Endothelial cell of umbilical vein (primary cell): ENCODE data around the gene PDLIM5. TPM values are rescaled to one million over a fixed set of nuclear protein-coding genes. Genes with fewer than 3 reads are reported as not detected.

ENCODE experiments used
- BruUV-seq: library from RNA; stranded (reverse); fragments of 400-500 nt; replicated peaks from 2 replicates; lab custom pipeline; 2021; lab: Mats Ljungman, UMichigan
- CTCF ChIA-PET: fragments of 300-600, 350-600 bp; sonication (Branson Sonifier 250); formaldehyde crosslinking; loops from one replicate; lab custom pipeline; 2021; ENCODE audit warnings: antibody characterized with exemption, inconsistent platforms; lab: Charles Lee
- POLR2A ChIA-PET: fragments of 300-600, 350-600 bp; sonication (Branson Sonifier 250); formaldehyde crosslinking; loops from one replicate; lab custom pipeline; 2021; ENCODE audit warnings: antibody characterized with exemption, inconsistent platforms; lab: Charles Lee
- DNase-seq: peaks from one replicate; pipeline ENCODE4 v3.0.0-alpha.2; 2011; ENCODE audit warnings: low read depth, low spot score
- FAIRE-seq: peaks from 2 replicates; lab custom pipeline; 2011; peaks lifted over from hg19 to GRCh38; lab: Jason Lieb, UNC
- H2AFZ ChIP-seq: 2 replicates; pipeline ENCODE4 v1.6.0; 2012; ENCODE audit warnings: low read depth, low read length, control low read depth, inconsistent platforms
- H3K27ac ChIP-seq: 2 replicates; pipeline ENCODE4 v1.5.1; 2011; ENCODE audit warnings: low read depth, mild to moderate bottlenecking, control low read depth, low read length, moderate library complexity; ENCODE audit not compliant: insufficient read depth
- H3K27me3 ChIP-seq, 2 experiments: 2 replicates each; pipeline versions ENCODE4 v1.6.0 to v1.6.1; 2011; ENCODE audit warnings: low read length in 2 of 2, mixed read lengths in 1 of 2; ENCODE audit not compliant: control insufficient read depth in 2 of 2, insufficient read depth in 2 of 2
- H3K36me3 ChIP-seq, 2 experiments: 2 replicates in 1 of 2; 3 replicates in 1 of 2; pipeline ENCODE4 v1.5.1; 2011; ENCODE audit warnings: low read length in 2 of 2, mild to moderate bottlenecking in 1 of 2, moderate library complexity in 1 of 2; ENCODE audit not compliant: control insufficient read depth in 2 of 2, insufficient read depth in 2 of 2; ENCODE audit errors: extremely low read depth in 1 of 2
- H3K4me1 ChIP-seq: 3 replicates; pipeline ENCODE4 v1.5.1; 2011; ENCODE audit warnings: mild to moderate bottlenecking, low read length; ENCODE audit not compliant: control insufficient read depth, insufficient read depth; ENCODE audit errors: extremely low read depth
- H3K4me2 ChIP-seq: 2 replicates; pipeline ENCODE4 v1.6.1; 2011; ENCODE audit warnings: low read length, control low read depth, mixed read lengths; ENCODE audit not compliant: insufficient read depth
- H3K4me3 ChIP-seq, 3 experiments: fragments of 200-600 bp in 1 of 3; sonication (generic), shearing (Covaris generic) in 1 of 3; replicated peaks in 1 of 3; 2 replicates each; pipeline ENCODE4 v1.5.1; 2011 to 2016; ENCODE audit warnings: control low read depth in 3 of 3, low read length in 3 of 3, mild to moderate bottlenecking in 2 of 3, inconsistent platforms in 1 of 3, low read depth in 1 of 3, moderate library complexity in 1 of 3; ENCODE audit not compliant: insufficient read depth in 1 of 3
- H3K79me2 ChIP-seq: 2 replicates; pipeline ENCODE4 v1.6.0; 2012; ENCODE audit warnings: low read length, inconsistent platforms; ENCODE audit not compliant: control insufficient read depth, insufficient read depth
- H3K9ac ChIP-seq: replicated peaks from 2 replicates; pipeline ENCODE3; 2011; ENCODE audit warnings: low read length, control low read depth; ENCODE audit not compliant: insufficient read depth; ENCODE audit errors: extremely low read depth
- H3K9me1 ChIP-seq: replicated peaks from 3 replicates; pipeline ENCODE4 v1.6.0; 2011; ENCODE audit warnings: mild to moderate bottlenecking, low read length; ENCODE audit not compliant: control insufficient read depth, insufficient read depth; ENCODE audit errors: extremely low read depth
- H3K9me3 ChIP-seq: replicated peaks from 2 replicates; pipeline ENCODE4 v1.5.1; 2012; ENCODE audit warnings: low read length, inconsistent platforms; ENCODE audit not compliant: control insufficient read depth, insufficient read depth
- H4K20me1 ChIP-seq: replicated peaks from 2 replicates; pipeline ENCODE3; 2011; ENCODE audit warnings: mild to moderate bottlenecking, low read length; ENCODE audit not compliant: control insufficient read depth, insufficient read depth; ENCODE audit errors: extremely low read depth
- CTCF ChIP-seq, 2 donors: IDR thresholded peaks; 1 replicate in 1 of 2; 2 replicates in 1 of 2; pipeline ENCODE4 v1.5.1; 2011; ENCODE audit warnings: low read length in 2 of 2, mild to moderate bottlenecking in 2 of 2, moderate library complexity in 2 of 2, control low read depth in 1 of 2, inconsistent platforms in 1 of 2, low read depth in 1 of 2; ENCODE audit not compliant: insufficient read depth in 1 of 2; ENCODE audit errors: extremely low read depth in 1 of 2
- EZH2 ChIP-seq: IDR thresholded peaks from 2 replicates; pipeline ENCODE4 v1.6.1; 2012; ENCODE audit warnings: borderline replicate concordance, low read depth, mild to moderate bottlenecking, moderate library complexity, low read length, inconsistent platforms; ENCODE audit not compliant: severe bottlenecking
- FOS ChIP-seq: IDR thresholded peaks from 2 replicates; pipeline ENCODE4 v1.6.1; 2011; ENCODE audit warnings: mild to moderate bottlenecking, low read length, moderate library complexity, borderline replicate concordance; ENCODE audit not compliant: insufficient read depth
- GATA2 ChIP-seq: IDR thresholded peaks from 2 replicates; pipeline ENCODE4 v1.7.0; 2011; ENCODE audit warnings: low read depth, mild to moderate bottlenecking, moderate library complexity, mixed read lengths, low read length; ENCODE audit not compliant: insufficient read length, insufficient read depth
- JUN ChIP-seq: IDR thresholded peaks from 2 replicates; pipeline ENCODE4 v1.6.1; 2011; ENCODE audit warnings: borderline replicate concordance, low read depth; ENCODE audit not compliant: insufficient read length, insufficient read depth
- MYC ChIP-seq: IDR thresholded peaks from one replicate; pipeline ENCODE4 v1.6.1; 2011; ENCODE audit warnings: mild to moderate bottlenecking, low read depth, low read length
- POLR2A ChIP-seq: IDR thresholded peaks from 2 replicates; pipeline ENCODE4 v1.6.1; 2012; ENCODE audit warnings: low read depth, mild to moderate bottlenecking, control low read depth, low read length
- POLR2AphosphoS5 ChIP-seq: IDR thresholded peaks from 2 replicates; pipeline ENCODE4 v1.6.1; 2012; ENCODE audit warnings: low read depth, mild to moderate bottlenecking, control low read depth, low read length, moderate library complexity; ENCODE audit not compliant: insufficient read depth
- dilution Hi-C: fragments of 300-500 bp; cut with MboI; formaldehyde crosslinking; loops from one replicate; pipeline ENCODE4 v1.15.0; 2019; ENCODE audit warnings: low sequenced_read_pairs; ENCODE audit not compliant: extremely low pct_ligation_motif_present
- intact Hi-C: fragments of 100-400 bp; cut with micrococcal nuclease; formaldehyde crosslinking; loops from one replicate; pipeline ENCODE4 v1.10.0; 2022
- polyA plus RNA-seq, 4 experiments: library from polyadenylated mRNA; depleted of rRNA in 3 of 4; stranded (reverse) in 3 of 4; unstranded in 1 of 4; fragments of >200 nt; gene quantifications; 2 replicates each; pipeline versions ENCODE4 v1.2.1 to v1.2.3, GENCODE V29; 2011 to 2012; ENCODE audit warnings: missing spikeins in 1 of 4
- total RNA-seq: library from RNA; stranded (reverse); gene quantifications from 2 replicates; pipeline ENCODE4 v1.2.3, GENCODE V29; 2021
- TF ChIP-seq, protein P1 (sequence below): IDR thresholded peaks from 2 replicates; pipeline ENCODE4 v1.6.1; 2011; ENCODE audit not compliant: insufficient read depth, insufficient read length

Gene PDLIM5
- total and polyA plus RNA-seq, 2 donors (not counting 3 experiments of a cell fraction or from before 2014, with no cell fraction given), result 243 to 310 TPM

DNA sequence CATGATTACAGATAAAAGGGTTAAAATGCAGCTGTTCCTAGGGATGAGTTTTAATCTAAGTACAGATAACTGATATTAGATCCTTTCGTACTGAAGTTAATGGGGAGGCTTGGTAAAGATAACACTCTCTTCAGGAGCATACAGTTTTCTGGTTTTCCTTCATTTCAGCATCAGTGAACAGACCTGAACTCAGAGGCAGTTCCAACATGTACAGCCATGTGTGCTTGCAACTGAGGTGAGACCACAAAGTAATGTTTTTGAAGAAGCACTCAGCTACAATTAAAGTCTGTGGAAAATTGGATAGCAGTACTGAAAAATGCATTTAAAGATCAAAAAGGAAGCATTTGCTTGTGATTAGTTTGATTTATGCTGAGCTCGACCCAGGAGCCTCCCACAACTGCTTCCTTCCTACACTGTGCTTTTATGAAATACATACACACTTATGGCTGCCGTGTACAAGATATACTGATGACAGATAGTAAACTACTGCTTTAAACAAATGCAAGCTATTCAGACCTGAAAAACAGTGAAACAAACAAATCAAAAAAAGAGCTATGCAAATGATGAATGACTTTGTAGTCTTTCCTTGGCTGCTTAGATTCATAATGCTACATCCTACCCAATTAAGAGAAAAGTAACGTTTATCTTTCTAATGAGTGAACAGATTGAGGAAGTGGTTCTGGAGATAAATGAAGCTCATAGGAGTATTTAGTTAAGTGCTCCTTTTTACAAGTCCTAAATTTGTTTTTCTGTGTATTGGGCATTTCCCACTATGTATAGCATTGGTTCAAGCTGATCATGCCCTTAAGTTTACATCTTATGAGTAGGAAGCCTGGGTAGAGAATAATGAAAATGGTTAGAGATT is 68.4 kb downstream of the PDLIM5 start:
- intact Hi-C loops, result no loop called here

More for the DNA sequence above, 68.4 kb downstream of the PDLIM5 start:
- Histone ChIP-seq H3K4me2 (no peak overlapping the region), H3K79me2 (peaks cover 87% of the 10 kb centered on the region), H3K36me3 (peaks cover 0 to 11% of the 10 kb centered on the region in 2 experiments), H3K4me1 (peaks cover 42% of the 10 kb centered on the region), H4K20me1 (peaks cover 2% of the 10 kb centered on the region), H3K27me3 (no peaks in the 10 kb centered on the region), H2AFZ (no peak overlapping the region), H3K4me3 (no peak overlapping the region), H3K9ac (no peak overlapping the region), H3K9me1 (no peaks in the 10 kb centered on the region), H3K27ac (no peak overlapping the region), H3K9me3 (no peaks in the 10 kb centered on the region)
- CTCF ChIA-PET, result interaction anchor here (1.1 to 1.7 kb wide), 4 partner anchors 16 to 113 kb away, joined by 3 to 6 read pairs (median 4); no protein-coding TSS in a partner anchor
- BruUV-seq, result no TSS peak
- POLR2A ChIA-PET, result interaction anchor here (0.5 to 0.9 kb wide), 2 partner anchors 16 to 57 kb away, joined by 3 to 9 read pairs; no protein-coding TSS in a partner anchor
- dilution Hi-C loops, result no loop called here
- TF ChIP-seq, protein P1, sequence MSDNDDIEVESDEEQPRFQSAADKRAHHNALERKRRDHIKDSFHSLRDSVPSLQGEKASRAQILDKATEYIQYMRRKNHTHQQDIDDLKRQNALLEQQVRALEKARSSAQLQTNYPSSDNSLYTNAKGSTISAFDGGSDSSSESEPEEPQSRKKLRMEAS, result no peak
- TF ChIP-seq POLR2A (no peak), FOS (no peak), JUN (no peak), CTCF (IDR thresholded peaks at IDR 0.05; ENCODE audit: extremely low read depth in 1 of 2, insufficient read depth in 1 of 2, low read depth in 1 of 2, low read length in 2 of 2) (no peak), MYC (no peak), POLR2AphosphoS5 (no peak), GATA2 (no peak), EZH2 (no peak)
- FAIRE-seq (no peak), DNase-seq (peak; percentile 59)
